Body of pancreas (tissue), 4 donors: ENCODE results near the gene TCF7. TPM values are rescaled to one million over a fixed set of nuclear protein-coding genes. Genes with fewer than 3 reads are reported as not detected.
A peak's percentile ranks its signal among the peaks of the same experiment; 100 is the strongest.

Experiments
- ATAC-seq: fragments of 150-250 bp; one replicate; pipeline ENCODE4 v1.9.1; 2016
- DNase-seq, 4 donors: peaks; one replicate each; pipeline ENCODE4 v3.0.0-alpha.2; 2019
- H3K27ac ChIP-seq, 4 donors: fragments of 200-600 bp; sonication (generic); 1 replicate in 3 of 4; 2 replicates in 1 of 4; pipeline versions ENCODE4 v1.5.1 to v1.6.1; 2016 to 2019; ENCODE audit warnings: mild to moderate bottlenecking in 1 of 4, mixed read lengths in 1 of 4, moderate library complexity in 1 of 4
- H3K27me3 ChIP-seq, 2 donors: fragments of 200-600 bp; sonication (generic); one replicate each; pipeline ENCODE4 v1.6.0; 2016; ENCODE audit warnings: mild to moderate bottlenecking in 1 of 2
- H3K36me3 ChIP-seq, 2 donors: fragments of 200-600 bp; sonication (generic); replicated peaks in 1 of 2; 2 replicates each; pipeline ENCODE4 v1.5.1; 2016; ENCODE audit warnings: low read depth in 2 of 2; ENCODE audit not compliant: insufficient read depth in 1 of 2
- H3K4me1 ChIP-seq: fragments of 200-600 bp; sonication (generic); one replicate; pipeline ENCODE4 v1.6.0; 2016
- H3K4me3 ChIP-seq, 2 donors: fragments of 200-600 bp; sonication (generic); 1 replicate in 1 of 2; 2 replicates in 1 of 2; pipeline ENCODE4 v1.5.1; 2016 to 2019
- H3K9me3 ChIP-seq, 3 donors: fragments of 200-600 bp; sonication (generic); 1 replicate in 2 of 3; 2 replicates in 1 of 3; pipeline ENCODE4 v1.5.1; 2016
- CTCF ChIP-seq, 7 experiments: fragments of 450-650 bp in 4 of 7; fragments of 200-600 bp in 3 of 7; sonication (generic) in 3 of 7; IDR thresholded peaks; one replicate each; pipeline ENCODE4 v1.5.1; 2016 to 2019; ENCODE audit warnings: antibody characterized with exemption in 7 of 7
- POLR2A ChIP-seq, 3 donors: fragments of 450-650 bp; IDR thresholded peaks; one replicate each; pipeline ENCODE4 v1.6.1; 2016; ENCODE audit warnings: antibody characterized with exemption in 3 of 3, mild to moderate bottlenecking in 2 of 3
- WGBS, 2 donors: methylation state at CpG; one replicate each; pipeline ENCODE4 v1.1.5; 2017; 5-methylcytosine and 5-hydroxymethylcytosine counted together
- intact Hi-C: fragments of 100-400 bp; cut with DNase I; formaldehyde crosslinking; loops from one replicate; pipeline ENCODE4 v1.15.1; 2023
- total RNA-seq, 2 donors: library from RNA; depleted of rRNA; stranded (reverse); fragments of >200 nt; gene quantifications; one replicate each; pipeline ENCODE4 v1.1.0, GENCODE V29; 2016

TCF7 gene
- total RNA-seq, 2 donors from 2014 or later = 6.3 to 9.1 TPM

- no peak overlapping the region for H3K27ac ChIP-seq
- intact Hi-C loops = no loop called here
- no peaks in the 10 kb centered on the region for H3K9me3 ChIP-seq
- DNase-seq (peak; percentile 1 to 10 (median 6)), ATAC-seq (no peak)
- H3K36me3 ChIP-seq = peaks cover 0 to 5% of the 10 kb centered on the region in 2 donors
- H3K4me3 ChIP-seq = no peak overlapping the region
- WGBS, 2 donors = 61 to 80% methylated on average over 4 of the region's 4 CpGs
- TF ChIP-seq CTCF (IDR thresholded peaks at IDR 0.05) (no peak), POLR2A (IDR thresholded peaks at IDR 0.05) (no peak)
- H3K4me1 ChIP-seq = peaks cover 5% of the 10 kb centered on the region
- no peaks in the 10 kb centered on the region for H3K27me3 ChIP-seq
These were observed 24.9 kb downstream of the TCF7 start for GRCh38 chr5:134139377-134139851.

GRCh38 chr5:134139891-134140469 lies 25.5 kb downstream of the TCF7 start:
- WGBS, 2 donors = 88 to 100% methylated on average over 2 to 8 of the region's 8 CpGs
- no peak for TF ChIP-seq CTCF (IDR thresholded peaks at IDR 0.05)
- TF ChIP-seq POLR2A (IDR thresholded peaks at IDR 0.05) = no peak
- H3K27me3 ChIP-seq = no peaks in the 10 kb centered on the region
- H3K27ac ChIP-seq = no peak overlapping the region
- ATAC-seq = no peak
- H3K9me3 ChIP-seq = no peaks in the 10 kb centered on the region
- no peak overlapping the region for H3K4me3 ChIP-seq
- H3K36me3 ChIP-seq = peaks cover 0 to 8% of the 10 kb centered on the region in 2 donors
- H3K4me1 ChIP-seq = peaks cover 5% of the 10 kb centered on the region
- intact Hi-C loops = loop anchor here (5.0 kb wide), 1 partner anchor 98 kb away; no protein-coding TSS in a partner anchor
- peak; percentile 1 to 10 (median 4) for DNase-seq

DNA sequence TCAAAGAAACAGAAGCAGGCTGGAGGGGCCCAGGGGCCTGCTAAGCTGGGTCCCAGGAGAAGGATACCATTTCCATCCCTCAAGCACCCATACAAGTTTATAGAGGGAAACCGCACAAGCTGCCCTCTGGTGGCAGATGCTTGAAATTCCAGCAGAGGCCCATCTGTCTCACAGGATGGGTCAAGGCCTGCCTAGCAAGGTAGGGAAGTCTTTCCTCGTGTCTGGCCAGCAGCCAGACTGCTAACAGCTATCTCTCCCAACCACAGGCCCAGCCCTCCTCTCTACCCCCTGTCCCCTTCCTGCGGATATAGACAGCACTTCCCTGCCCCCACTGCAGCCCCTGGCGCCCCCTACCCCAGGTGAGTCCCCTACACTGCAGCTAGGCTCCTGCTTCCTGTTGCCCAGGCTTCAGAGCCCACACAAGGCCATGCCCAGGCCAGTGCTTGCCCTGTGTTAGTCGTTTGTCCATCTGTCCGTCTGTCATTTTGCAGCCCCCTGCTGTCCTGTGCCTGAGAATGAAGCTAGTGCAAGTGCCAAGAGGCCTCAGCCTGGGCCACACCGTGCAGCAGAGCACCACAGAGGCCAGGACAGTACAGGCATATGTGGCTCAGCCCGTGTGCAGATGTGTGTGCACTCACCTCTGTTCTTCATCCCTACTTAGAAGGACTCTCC lies 26.2 kb downstream of the TCF7 start:
- peaks cover 5% of the 10 kb centered on the region for H3K4me1 ChIP-seq
- H3K27me3 ChIP-seq = no peaks in the 10 kb centered on the region
- H3K27ac ChIP-seq = no peak overlapping the region
- DNase-seq (peak; percentile 75 to 79 (median 78)), ATAC-seq (peak; percentile 78)
- intact Hi-C loops = loop anchor here (5.0 kb wide), 1 partner anchor 98 kb away; no protein-coding TSS in a partner anchor
- H3K4me3 ChIP-seq = no peak overlapping the region
- H3K36me3 ChIP-seq = peaks cover 0 to 8% of the 10 kb centered on the region in 2 donors
- no peaks in the 10 kb centered on the region for H3K9me3 ChIP-seq
- TF ChIP-seq CTCF (IDR thresholded peaks at IDR 0.05) = peak; percentile 30 to 79 (median 70)
- TF ChIP-seq POLR2A (IDR thresholded peaks at IDR 0.05) = no peak
- WGBS, 2 donors = 19 to 29% methylated on average over 6 to 8 of the region's 8 CpGs

GRCh38 chr5:134141331-134142050 lies 27.0 kb downstream of the TCF7 start:
- H3K27ac ChIP-seq = no peak overlapping the region
- intact Hi-C loops = loop anchor here (5.0 kb wide), 1 partner anchor 99 kb away; no protein-coding TSS in a partner anchor
- no peaks in the 10 kb centered on the region for H3K27me3 ChIP-seq
- TF ChIP-seq CTCF (IDR thresholded peaks at IDR 0.05) = peak in 1 of 7 experiments; percentile 5
- TF ChIP-seq POLR2A (IDR thresholded peaks at IDR 0.05) = no peak
- H3K9me3 ChIP-seq = no peaks in the 10 kb centered on the region
- H3K4me3 ChIP-seq = no peak overlapping the region
- DNase-seq (peak; percentile 1 to 11 (median 5)), ATAC-seq (no peak)
- peaks cover 5% of the 10 kb centered on the region for H3K4me1 ChIP-seq
- 84 to 88% methylated on average over 9 of the region's 9 CpGs for WGBS, 2 donors
- H3K36me3 ChIP-seq = peaks cover 0 to 8% of the 10 kb centered on the region in 2 donors
